A673 (cell line): ENCODE data around the gene TAS1R1. TPM values are rescaled to one million over a fixed set of nuclear protein-coding genes. Genes with fewer than 3 reads are reported as not detected.
A peak's percentile ranks its signal among the peaks of the same experiment; 100 is the strongest.

Experiments
- BruUV-seq: library from RNA; stranded (reverse); fragments of 400-500 nt; replicated peaks from 2 replicates; lab custom pipeline; 2021; lab: Mats Ljungman, UMichigan
- CTCF ChIA-PET: fragments of 300-600 bp; sonication (Branson Sonifier 250); formaldehyde crosslinking; loops from one replicate; lab custom pipeline; 2022; ENCODE audit warnings: antibody characterized with exemption; lab: Charles Lee
- POLR2A ChIA-PET: fragments of 300-600 bp; sonication (Branson Sonifier 250); formaldehyde crosslinking; loops from one replicate; lab custom pipeline; 2022; ENCODE audit warnings: antibody characterized with exemption; ENCODE audit not compliant: low non-redundant PET; lab: Charles Lee
- DNase-seq: peaks from one replicate; pipeline ENCODE4 v3.0.0-alpha.2; 2015; ENCODE audit warnings: low spot score
- H3K27ac ChIP-seq: fragments of 200-600 bp; sonication (generic); 2 replicates; pipeline ENCODE4 v1.5.1; 2016; ENCODE audit warnings: mixed run types, low read depth, mild to moderate bottlenecking, mixed read lengths, antibody characterized with exemption, low read length; ENCODE audit not compliant: poor library complexity, severe bottlenecking
- H3K27me3 ChIP-seq: fragments of 200-600 bp; sonication (generic); replicated peaks from 2 replicates; pipeline ENCODE4 v1.6.1; 2017; ENCODE audit warnings: mixed run types, low read depth, mild to moderate bottlenecking, mixed read lengths, antibody characterized with exemption, low read length; ENCODE audit not compliant: insufficient read depth, poor library complexity
- H3K36me3 ChIP-seq: fragments of 200-600 bp; sonication (generic); 2 replicates; pipeline ENCODE4 v1.6.1; 2016; ENCODE audit warnings: mixed run types, mild to moderate bottlenecking, mixed read lengths, antibody characterized with exemption, low read length; ENCODE audit not compliant: insufficient read depth, poor library complexity, severe bottlenecking
- H3K4me1 ChIP-seq: fragments of 200-600 bp; sonication (generic); 2 replicates; pipeline ENCODE4 v1.6.1; 2017; ENCODE audit warnings: mixed run types, mild to moderate bottlenecking, mixed read lengths, antibody characterized with exemption, low read length; ENCODE audit not compliant: insufficient read depth, poor library complexity, severe bottlenecking
- H3K4me3 ChIP-seq: fragments of 200-600 bp; sonication (generic); 2 replicates; pipeline ENCODE4 v1.5.1; 2016; ENCODE audit warnings: low read depth, mixed run types, mild to moderate bottlenecking, mixed read lengths, low read length; ENCODE audit not compliant: poor library complexity, severe bottlenecking
- H3K9me3 ChIP-seq: fragments of 200-600 bp; sonication (generic); 2 replicates; pipeline ENCODE4 v1.6.1; 2016; ENCODE audit warnings: mixed run types, low read depth, mild to moderate bottlenecking, mixed read lengths, antibody characterized with exemption, low read length; ENCODE audit not compliant: poor library complexity, severe bottlenecking
- CTCF ChIP-seq: fragments of 300-800, 200-600 bp; sonication (generic); conservative IDR thresholded peaks from 2 replicates; pipeline ENCODE4 v1.5.1; 2017; ENCODE audit warnings: low read depth, mild to moderate bottlenecking, antibody characterized with exemption, low read length, moderate library complexity, mixed read lengths
- EZH2 ChIP-seq: fragments of 200-600 bp; sonication (generic); IDR thresholded peaks from 2 replicates; pipeline ENCODE4 v1.6.1; 2017; ENCODE audit warnings: borderline replicate concordance, low read depth, mild to moderate bottlenecking, mixed read lengths, antibody characterized with exemption, low read length; ENCODE audit not compliant: poor library complexity, severe bottlenecking
- intact Hi-C: fragments of 100-400 bp; cut with micrococcal nuclease; formaldehyde crosslinking; loops from one replicate; pipeline ENCODE4 v1.10.0; 2022; ENCODE audit not compliant: unreplicated experiment
- total RNA-seq: library from RNA; stranded (reverse); gene quantifications from 2 replicates; pipeline ENCODE4 v1.2.3, GENCODE V29; 2021

Gene TAS1R1
- total RNA-seq, 1 experiment from 2014 or later: not detected

GRCh38 chr1:6577831-6578525, 22.9 kb downstream of the TAS1R1 start:
- no peaks in the 10 kb centered on the region for H3K27me3 ChIP-seq
- ChIA-PET POLR2A (interaction anchor here (0.6 kb wide), 1 partner anchor 342 kb away, joined by 23 read pairs; the partner anchor contains the start of gene ICMT), CTCF (no interaction called here)
- no peak for DNase-seq
- TF ChIP-seq CTCF: no peak
- no peak for TF ChIP-seq EZH2
- intact Hi-C loops: no loop called here
- H3K4me3 ChIP-seq: no peak overlapping the region
- H3K9me3 ChIP-seq: no peaks in the 10 kb centered on the region
- no TSS peak for BruUV-seq
- peaks cover 14% of the 10 kb centered on the region for H3K4me1 ChIP-seq
- no peak overlapping the region for H3K27ac ChIP-seq
- H3K36me3 ChIP-seq: peaks cover 3% of the 10 kb centered on the region

GRCh38 chr1:6578624-6579373, 23.7 kb downstream of the TAS1R1 start:
- Histone ChIP-seq H3K4me1 (peaks cover 14% of the 10 kb centered on the region), H3K36me3 (peaks cover 3% of the 10 kb centered on the region), H3K27ac (peak overlapping the region; percentile 85), H3K9me3 (no peaks in the 10 kb centered on the region), H3K27me3 (no peaks in the 10 kb centered on the region), H3K4me3 (peak overlapping the region; percentile 89)
- TF ChIP-seq CTCF: no peak
- no peak for TF ChIP-seq EZH2
- BruUV-seq: no TSS peak
- POLR2A ChIA-PET: interaction anchor here (0.6 kb wide), 1 partner anchor 343 kb away, joined by 23 read pairs; the partner anchor contains the start of gene ICMT
- intact Hi-C loops: no loop called here
- CTCF ChIA-PET: no interaction called here
- no peak for DNase-seq

- no peak for TF ChIP-seq EZH2
- POLR2A ChIA-PET: no interaction called here
- CTCF ChIA-PET: interaction anchor here (0.5 to 1.0 kb wide), 2 partner anchors 25 to 186 kb away, joined by 5 to 7 read pairs; partner anchors contain the start of genes ACOT7, NOL9 and TAS1R1
- DNase-seq: peak; percentile 99
- Histone ChIP-seq H3K27me3 (no peaks in the 10 kb centered on the region), H3K4me1 (peaks cover 14% of the 10 kb centered on the region), H3K27ac (peak within 1 kb of the TSS; percentile 85), H3K4me3 (peak within 1 kb of the TSS; percentile 89), H3K36me3 (peaks cover 3% of the 10 kb centered on the region), H3K9me3 (no peaks in the 10 kb centered on the region)
- no TSS peak for BruUV-seq
- intact Hi-C loops: no loop called here
These were observed 24.4 kb downstream of the TAS1R1 start, which contains the start of gene ZBTB48 for GRCh38 chr1:6579374-6580118. Gene ZBTB48, plus strand, starts transcription at chr1:6579994. Its CDS starts 616 bp downstream, at chr1:6580610.
